Testis (tissue), 3 donors: Measurements from ENCODE around the gene STIM2. TPM values are rescaled to one million over a fixed set of nuclear protein-coding genes. Genes with fewer than 3 reads are reported as not detected.

Experiments
- DNase-seq: peaks from one replicate; pipeline ENCODE4 v3.0.0-alpha.2; 2019
- H3K27ac ChIP-seq, 2 donors: fragments of 200-600 bp; sonication (generic); one replicate each; pipeline ENCODE4 v1.5.1; 2019
- H3K27me3 ChIP-seq: fragments of 200-600 bp; sonication (generic); one replicate; pipeline ENCODE4 v1.5.1; 2019
- H3K36me3 ChIP-seq: fragments of 200-600 bp; sonication (generic); one replicate; pipeline ENCODE4 v1.5.1; 2017; ENCODE audit warnings: low read depth; ENCODE audit errors: missing control alignments
- H3K4me1 ChIP-seq: fragments of 200-600 bp; sonication (generic); one replicate; pipeline ENCODE4 v1.5.1; 2019
- H3K4me3 ChIP-seq, 2 donors: fragments of 200-600 bp; sonication (generic); one replicate each; pipeline ENCODE4 v1.5.1; 2017 to 2019
- H3K9me3 ChIP-seq: fragments of 200-600 bp; sonication (generic); one replicate; pipeline ENCODE4 v1.5.1; 2017
- POLR2A ChIP-seq: fragments of 450-650 bp; IDR thresholded peaks from one replicate; pipeline ENCODE4 v1.6.1; 2017; ENCODE audit warnings: antibody characterized with exemption, mild to moderate bottlenecking, moderate library complexity
- WGBS, 2 donors: methylation state at CpG; one replicate each; pipeline ENCODE4 v1.1.5; 2018; 5-methylcytosine and 5-hydroxymethylcytosine counted together
- intact Hi-C: fragments of 100-400 bp; cut with DNase I; formaldehyde crosslinking; loops from one replicate; pipeline ENCODE4 v1.15.1; 2023; ENCODE audit warnings: low total_unique reads
- polyA plus RNA-seq: library from polyadenylated mRNA; stranded (reverse); fragments of 350-450 nt; fragmentation: Illumina TruSeq; extraction: RNeasy Lipid Tissue Mini Kit (QIAGEN cat#74804); gene quantifications from one replicate; pipeline ENCODE4 v1.2.3, GENCODE V29; 2014; ENCODE audit warnings: low read depth, low replicate concordance; ENCODE audit not compliant: insufficient read depth
- total RNA-seq, 2 donors: library from RNA; depleted of rRNA; stranded (reverse); fragments of >200 nt; gene quantifications; one replicate each; pipeline ENCODE4 v1.2.3, GENCODE V29; 2016
- TF ChIP-seq, protein P1 (sequence below), 3 experiments: fragments of 450-650 bp in 2 of 3; fragments of 200-600 bp in 1 of 3; sonication (generic) in 1 of 3; IDR thresholded peaks; one replicate each; pipeline ENCODE4 v1.5.1; 2016 to 2019; ENCODE audit warnings: antibody characterized with exemption in 3 of 3, mild to moderate bottlenecking in 2 of 3, moderate library complexity in 1 of 3

Gene STIM2
- total and polyA plus RNA-seq, 3 donors from 2014 or later = 14.3 to 35.0 (median 29.4) TPM

DNA sequence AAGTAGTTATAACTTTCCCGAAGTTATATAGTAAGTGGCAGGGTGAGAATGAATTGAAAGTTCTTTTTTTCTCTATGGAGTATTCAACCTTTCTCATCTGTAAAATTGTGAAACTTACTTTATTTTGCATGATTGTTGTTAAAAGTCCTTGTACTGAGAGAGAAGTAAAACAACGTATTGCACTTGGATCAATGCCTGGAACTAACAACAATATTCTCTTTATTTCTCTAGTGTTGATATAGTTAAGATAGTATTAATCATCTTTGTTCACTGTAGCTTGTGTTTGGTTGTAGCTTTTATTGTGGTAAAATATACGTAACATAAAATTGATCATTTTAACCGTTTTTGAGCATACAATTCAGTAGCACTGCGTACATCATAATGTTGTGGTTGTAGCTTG, 48.7 kb downstream of the STIM2 start:
- no peak overlapping the region for H3K27ac ChIP-seq
- H3K4me1 ChIP-seq = peaks cover 10% of the 10 kb centered on the region
- DNase-seq = no peak
- no peaks in the 10 kb centered on the region for H3K27me3 ChIP-seq
- H3K36me3 ChIP-seq = no peaks in the 10 kb centered on the region
- H3K9me3 ChIP-seq = no peaks in the 10 kb centered on the region
- TF ChIP-seq, protein P1, sequence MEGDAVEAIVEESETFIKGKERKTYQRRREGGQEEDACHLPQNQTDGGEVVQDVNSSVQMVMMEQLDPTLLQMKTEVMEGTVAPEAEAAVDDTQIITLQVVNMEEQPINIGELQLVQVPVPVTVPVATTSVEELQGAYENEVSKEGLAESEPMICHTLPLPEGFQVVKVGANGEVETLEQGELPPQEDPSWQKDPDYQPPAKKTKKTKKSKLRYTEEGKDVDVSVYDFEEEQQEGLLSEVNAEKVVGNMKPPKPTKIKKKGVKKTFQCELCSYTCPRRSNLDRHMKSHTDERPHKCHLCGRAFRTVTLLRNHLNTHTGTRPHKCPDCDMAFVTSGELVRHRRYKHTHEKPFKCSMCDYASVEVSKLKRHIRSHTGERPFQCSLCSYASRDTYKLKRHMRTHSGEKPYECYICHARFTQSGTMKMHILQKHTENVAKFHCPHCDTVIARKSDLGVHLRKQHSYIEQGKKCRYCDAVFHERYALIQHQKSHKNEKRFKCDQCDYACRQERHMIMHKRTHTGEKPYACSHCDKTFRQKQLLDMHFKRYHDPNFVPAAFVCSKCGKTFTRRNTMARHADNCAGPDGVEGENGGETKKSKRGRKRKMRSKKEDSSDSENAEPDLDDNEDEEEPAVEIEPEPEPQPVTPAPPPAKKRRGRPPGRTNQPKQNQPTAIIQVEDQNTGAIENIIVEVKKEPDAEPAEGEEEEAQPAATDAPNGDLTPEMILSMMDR (IDR thresholded peaks at IDR 0.05) = no peak
- no peak for TF ChIP-seq POLR2A
- intact Hi-C loops = no loop called here
- H3K4me3 ChIP-seq = no peak overlapping the region
- 64 to 71% methylated on average over 5 of the region's 5 CpGs for WGBS, 2 donors

DNA sequence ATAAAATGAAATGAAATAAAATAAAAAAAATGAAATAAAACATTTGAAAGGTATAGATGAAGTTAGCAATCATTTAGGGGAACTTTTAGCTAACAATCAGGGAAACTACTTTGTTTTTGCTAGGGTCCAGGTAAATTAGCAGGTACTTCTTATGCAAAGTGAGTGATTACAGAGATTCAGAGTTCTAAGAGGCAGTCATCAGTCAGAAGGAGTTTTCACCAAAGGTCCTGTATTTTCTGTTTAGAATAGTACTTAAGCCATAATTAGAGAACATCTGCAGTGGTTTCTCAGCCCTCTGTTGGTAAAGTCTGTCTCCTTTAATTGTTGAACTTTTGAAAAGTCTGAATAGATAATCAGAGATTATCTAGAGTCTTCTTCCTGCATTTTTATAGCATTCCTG, 50.6 kb downstream of the STIM2 start:
- Histone ChIP-seq H3K9me3 (no peaks in the 10 kb centered on the region), H3K27ac (no peak overlapping the region), H3K4me3 (no peak overlapping the region), H3K36me3 (no peaks in the 10 kb centered on the region), H3K27me3 (no peaks in the 10 kb centered on the region), H3K4me1 (peaks cover 10% of the 10 kb centered on the region)
- intact Hi-C loops = no loop called here
- DNase-seq = no peak
- no peak for TF ChIP-seq POLR2A
- TF ChIP-seq, protein P1 (IDR thresholded peaks at IDR 0.05) = no peak

- Histone ChIP-seq H3K9me3 (no peaks in the 10 kb centered on the region), H3K27ac (no peak overlapping the region), H3K4me1 (peaks cover 10% of the 10 kb centered on the region), H3K4me3 (no peak overlapping the region), H3K36me3 (no peaks in the 10 kb centered on the region), H3K27me3 (no peaks in the 10 kb centered on the region)
- WGBS, 2 donors = 75 to 81% methylated on average over 6 of the region's 6 CpGs
- intact Hi-C loops = no loop called here
- TF ChIP-seq, protein P1 (IDR thresholded peaks at IDR 0.05) = no peak
- no peak for TF ChIP-seq POLR2A
- DNase-seq = no peak
These were observed 51.4 kb downstream of the STIM2 start for GRCh38 chr4:26912069-26912468.

GRCh38 chr4:26912810-26913209, 52.2 kb downstream of the STIM2 start:
- intact Hi-C loops = no loop called here
- DNase-seq = no peak
- 66 to 90% methylated on average over 3 of the region's 3 CpGs for WGBS, 2 donors
- Histone ChIP-seq H3K4me3 (no peak overlapping the region), H3K27ac (no peak overlapping the region), H3K9me3 (no peaks in the 10 kb centered on the region), H3K4me1 (peaks cover 5% of the 10 kb centered on the region), H3K27me3 (no peaks in the 10 kb centered on the region), H3K36me3 (no peaks in the 10 kb centered on the region)
- TF ChIP-seq, protein P1 (IDR thresholded peaks at IDR 0.05) = no peak
- TF ChIP-seq POLR2A = no peak

DNA sequence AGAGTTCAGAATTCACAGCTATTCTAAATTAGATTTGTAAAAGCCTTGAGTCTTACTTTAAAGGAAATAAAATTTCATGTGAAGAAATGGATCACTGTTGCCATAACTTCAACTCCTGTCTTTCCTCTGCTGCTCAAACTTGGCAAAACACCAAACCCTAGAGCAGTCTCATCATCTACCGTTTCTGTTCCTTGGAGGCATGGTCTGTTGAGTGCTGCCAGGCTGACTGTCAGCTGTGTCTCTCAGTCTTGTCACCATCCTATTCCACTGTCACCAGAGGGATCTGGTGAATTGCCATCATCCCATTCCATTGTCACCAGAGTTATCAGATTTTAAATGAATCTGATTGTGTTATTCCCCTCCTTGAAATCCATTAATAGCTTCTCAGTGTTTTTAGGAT, 55.6 kb downstream of the STIM2 start:
- H3K27ac ChIP-seq = no peak overlapping the region
- 10 to 40% methylated on average over 1 of the region's 1 CpG for WGBS, 2 donors
- no peak for TF ChIP-seq POLR2A
- TF ChIP-seq, protein P1 (IDR thresholded peaks at IDR 0.05) = no peak
- no peaks in the 10 kb centered on the region for H3K36me3 ChIP-seq
- H3K27me3 ChIP-seq = no peaks in the 10 kb centered on the region
- DNase-seq = no peak
- H3K4me3 ChIP-seq = no peak overlapping the region
- peaks cover 3% of the 10 kb centered on the region for H3K4me1 ChIP-seq
- intact Hi-C loops = no loop called here
- no peaks in the 10 kb centered on the region for H3K9me3 ChIP-seq
